ENCODE data around the gene CNDP2.

CNDP2 gene

GRCh38 chr18:74480149-74480651, 16.0 kb upstream of the CNDP2 start:
- TF ChIP-seq, protein P1, sequence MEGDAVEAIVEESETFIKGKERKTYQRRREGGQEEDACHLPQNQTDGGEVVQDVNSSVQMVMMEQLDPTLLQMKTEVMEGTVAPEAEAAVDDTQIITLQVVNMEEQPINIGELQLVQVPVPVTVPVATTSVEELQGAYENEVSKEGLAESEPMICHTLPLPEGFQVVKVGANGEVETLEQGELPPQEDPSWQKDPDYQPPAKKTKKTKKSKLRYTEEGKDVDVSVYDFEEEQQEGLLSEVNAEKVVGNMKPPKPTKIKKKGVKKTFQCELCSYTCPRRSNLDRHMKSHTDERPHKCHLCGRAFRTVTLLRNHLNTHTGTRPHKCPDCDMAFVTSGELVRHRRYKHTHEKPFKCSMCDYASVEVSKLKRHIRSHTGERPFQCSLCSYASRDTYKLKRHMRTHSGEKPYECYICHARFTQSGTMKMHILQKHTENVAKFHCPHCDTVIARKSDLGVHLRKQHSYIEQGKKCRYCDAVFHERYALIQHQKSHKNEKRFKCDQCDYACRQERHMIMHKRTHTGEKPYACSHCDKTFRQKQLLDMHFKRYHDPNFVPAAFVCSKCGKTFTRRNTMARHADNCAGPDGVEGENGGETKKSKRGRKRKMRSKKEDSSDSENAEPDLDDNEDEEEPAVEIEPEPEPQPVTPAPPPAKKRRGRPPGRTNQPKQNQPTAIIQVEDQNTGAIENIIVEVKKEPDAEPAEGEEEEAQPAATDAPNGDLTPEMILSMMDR (conservative IDR thresholded peaks at IDR 0.05), result no peak
- TF ChIP-seq ZFX (IDR thresholded peaks at IDR 0.05), result no peak
- no peak overlapping the region for H3K27ac ChIP-seq

GRCh38 chr18:74482697-74483096, 13.5 kb upstream of the CNDP2 start:
- H3K27ac ChIP-seq, result no peak overlapping the region
- no peak for TF ChIP-seq ZFX (IDR thresholded peaks at IDR 0.05)
- TF ChIP-seq, protein P1 (conservative IDR thresholded peaks at IDR 0.05), result no peak

DNA sequence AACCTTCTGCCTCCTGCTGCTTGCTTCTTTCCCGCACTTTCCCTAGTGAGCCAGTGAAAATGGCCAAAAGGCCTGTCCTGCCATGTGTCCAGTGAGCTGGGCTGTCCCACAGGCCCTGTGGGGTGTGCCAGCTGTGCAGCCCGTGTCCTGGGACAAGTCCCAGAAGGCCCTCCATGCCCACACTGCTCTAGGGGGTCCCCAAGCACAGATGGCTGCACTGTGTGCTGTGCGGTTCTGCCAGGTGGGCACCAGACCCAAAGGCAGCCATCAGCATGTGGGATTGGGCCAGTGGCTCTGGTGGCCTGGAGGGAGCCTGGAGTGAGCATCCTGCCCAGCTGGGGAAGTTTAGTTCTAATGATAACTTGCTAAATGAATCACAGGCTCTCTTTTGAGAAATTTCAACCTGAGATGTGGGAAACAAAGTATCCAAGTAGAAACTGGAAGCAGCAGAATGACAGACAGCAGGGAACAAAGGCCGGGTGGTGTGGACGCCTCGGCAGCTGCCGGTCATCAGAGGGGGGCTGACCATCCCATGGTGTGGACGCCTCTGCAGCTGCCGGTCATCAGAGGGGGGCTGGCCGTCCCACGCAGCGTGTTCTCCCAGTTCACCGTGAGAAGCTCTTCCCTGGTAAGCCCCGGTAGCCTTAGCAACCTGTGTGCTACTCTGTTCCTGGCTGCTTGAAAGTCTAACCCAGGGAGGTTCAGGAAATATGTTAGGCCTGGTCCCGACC, 9.9 kb upstream of the CNDP2 start:
- no peak for TF ChIP-seq ZFX (IDR thresholded peaks at IDR 0.05)
- TF ChIP-seq, protein P1 (conservative IDR thresholded peaks at IDR 0.05), result no peak
- no peak overlapping the region for H3K27ac ChIP-seq

DNA sequence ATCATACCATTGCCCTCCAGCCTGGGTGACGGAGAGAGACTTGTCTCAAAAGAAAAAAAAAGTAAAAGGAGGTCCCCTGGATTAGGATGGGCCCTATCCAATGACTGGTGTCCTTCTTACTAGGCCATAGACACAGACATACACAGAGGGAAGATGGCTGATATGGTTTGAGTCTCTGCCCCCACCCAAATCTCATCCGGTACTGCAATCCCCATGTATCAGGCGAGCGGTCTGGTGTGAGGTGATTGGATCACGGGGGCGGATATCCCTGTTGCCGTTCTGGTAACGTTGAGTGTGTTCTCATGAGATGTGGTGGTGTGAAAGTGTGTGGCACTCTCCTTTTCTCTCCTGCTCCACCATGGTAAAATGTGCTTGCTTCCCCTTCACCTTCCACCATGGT, 7.8 kb upstream of the CNDP2 start:
- no peak overlapping the region for H3K27ac ChIP-seq
- no peak for TF ChIP-seq ZFX (IDR thresholded peaks at IDR 0.05)
- TF ChIP-seq, protein P1 (conservative IDR thresholded peaks at IDR 0.05), result no peak

DNA sequence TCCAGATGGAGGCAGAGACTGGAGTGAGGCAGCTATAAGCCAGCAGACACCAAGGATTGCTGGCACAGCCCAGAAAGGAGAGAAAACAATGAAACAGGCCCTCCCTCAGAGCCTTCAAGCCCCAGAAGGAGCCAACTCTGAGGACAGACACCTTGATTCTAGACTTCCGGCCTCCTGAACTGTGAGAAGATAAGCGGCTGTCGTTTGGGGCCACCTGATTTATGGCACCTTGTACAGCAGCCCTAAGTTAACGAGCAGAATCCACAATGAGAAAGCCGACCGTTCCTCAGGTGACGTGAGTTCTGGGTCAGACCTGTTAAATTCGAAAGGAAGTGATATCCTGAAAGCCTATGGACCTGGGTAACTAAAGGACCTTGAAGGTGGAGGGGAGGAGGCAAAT, 7.3 kb upstream of the CNDP2 start:
- TF ChIP-seq, protein P1 (conservative IDR thresholded peaks at IDR 0.05), result no peak
- no peak for TF ChIP-seq ZFX (IDR thresholded peaks at IDR 0.05)
- no peak overlapping the region for H3K27ac ChIP-seq

DNA sequence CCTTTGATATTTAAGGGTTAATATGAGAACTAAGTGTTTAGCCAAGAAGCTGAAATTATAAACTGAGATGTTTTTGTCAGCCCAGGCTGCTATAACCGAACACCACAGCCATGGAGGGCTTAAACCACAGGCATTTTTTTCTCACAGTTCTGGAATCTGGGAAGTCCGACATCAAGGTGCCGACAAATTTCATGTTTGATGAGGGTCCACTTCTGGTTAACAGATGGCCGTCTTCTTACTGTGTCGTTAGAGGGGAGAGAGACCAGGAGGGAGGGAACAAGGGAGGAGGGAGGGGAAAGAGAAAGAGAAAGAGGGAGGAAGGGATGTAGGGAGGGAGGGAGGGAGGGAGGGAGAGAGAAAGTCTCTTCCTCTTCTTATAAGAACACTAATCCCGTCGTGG, 6.5 kb upstream of the CNDP2 start:
- TF ChIP-seq, protein P1 (conservative IDR thresholded peaks at IDR 0.05), result no peak
- no peak for TF ChIP-seq ZFX (IDR thresholded peaks at IDR 0.05)
- H3K27ac ChIP-seq, result no peak overlapping the region

DNA sequence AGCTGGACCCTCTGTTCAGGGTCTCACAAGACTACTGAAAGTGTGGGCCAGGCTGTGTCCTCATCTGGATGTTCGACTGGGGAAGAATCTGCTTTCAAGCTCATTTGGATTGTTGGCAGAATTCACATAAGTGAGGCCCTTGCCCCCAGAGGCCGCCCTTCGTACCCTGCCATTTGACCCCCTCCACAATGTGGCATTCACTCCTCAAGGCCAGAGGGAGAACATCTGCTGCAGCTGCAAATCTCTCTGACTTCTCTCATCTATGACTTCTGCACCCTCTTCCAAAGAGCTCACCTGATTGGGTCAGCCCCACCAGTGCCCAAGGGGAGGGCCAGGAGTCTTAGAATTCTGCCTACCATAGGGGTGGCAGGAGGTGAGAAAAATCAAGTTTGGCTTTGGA, 3.9 kb upstream of the CNDP2 start:
- no peak for TF ChIP-seq ZFX (IDR thresholded peaks at IDR 0.05)
- TF ChIP-seq, protein P1 (conservative IDR thresholded peaks at IDR 0.05), result no peak
- no peak overlapping the region for H3K27ac ChIP-seq

Data from C4-2B (cell line).